Measurements from ENCODE around the gene MICALL2. TPM values are rescaled to one million over a fixed set of nuclear protein-coding genes. Genes with fewer than 3 reads are reported as not detected.

MICALL2 gene
- polyA plus RNA-seq, 1 of the 3 experiments (the other 2 are of a cell fraction) = 38.8 TPM

DNA sequence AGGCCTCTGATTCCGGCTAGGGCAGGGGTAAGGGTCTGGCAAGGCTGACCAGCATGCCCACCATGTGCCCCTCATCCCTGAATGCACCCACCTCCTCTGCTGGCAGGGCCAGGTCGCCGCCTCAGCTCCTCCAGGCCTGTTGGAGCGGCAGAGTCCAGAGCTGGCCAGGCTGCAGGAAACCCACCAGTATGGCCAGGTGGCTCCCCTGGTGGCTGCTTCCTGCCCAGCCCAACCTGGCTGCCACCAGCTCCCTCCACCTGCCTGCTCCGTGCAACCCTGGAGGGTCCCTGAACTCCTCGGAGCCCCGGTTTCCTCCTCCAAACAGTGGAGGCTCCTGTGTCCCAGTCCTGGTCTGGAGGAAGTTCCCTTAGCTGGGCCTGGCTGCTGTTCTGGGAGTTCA is 39.6 kb downstream of the MICALL2 start (continued):
- TF ChIP-seq REST (IDR thresholded peaks at IDR 0.05; ENCODE audit: low read depth, low read length) (no peak), POLR2AphosphoS5 (IDR thresholded peaks at IDR 0.05; ENCODE audit: low read depth, low read length) (no peak)

GRCh38 chr7:1419310-1419634 is 40.0 kb downstream of the MICALL2 start:
- Histone ChIP-seq H3K9ac (no peak overlapping the region), H3K4me3 (ENCODE audit: low read depth in 2 of 2, low read length in 1 of 2) (no peak overlapping the region), H3K27me3 (ENCODE audit: insufficient read depth) (peaks cover 81% of the 10 kb centered on the region), H2AFZ (ENCODE audit: low read depth) (no peak overlapping the region), H3F3A (replicated peaks; ENCODE audit: insufficient read depth) (peaks cover 12% of the 10 kb centered on the region), H3K4me2 (no peak overlapping the region), H3K27ac (ENCODE audit: low read depth in 2 of 2, low read length in 1 of 2) (no peak overlapping the region), H3K79me2 (ENCODE audit: insufficient read depth) (no peaks in the 10 kb centered on the region), H3K9me2 (no peaks in the 10 kb centered on the region), H3K36me3 (replicated peaks in 1 of 2; ENCODE audit: control insufficient read depth in 1 of 2, insufficient read depth in 2 of 2, low read length in 1 of 2) (no peaks in the 10 kb centered on the region), H3K9me3 (no peaks in the 10 kb centered on the region), H4K20me1 (ENCODE audit: insufficient read depth) (no peaks in the 10 kb centered on the region), H3K4me1 (ENCODE audit: control insufficient read depth in 1 of 2, insufficient read depth in 2 of 2, low read depth in 1 of 2, low read length in 1 of 2) (peaks cover 0 to 4% of the 10 kb centered on the region in 2 experiments; a peak in 2 of 4 replicates)
- no peak for TF ChIP-seq EP300 (IDR thresholded peaks at IDR 0.05; ENCODE audit: borderline replicate concordance in 1 of 2, low read depth in 1 of 2, low read length in 1 of 2)
- TF ChIP-seq GABPA (IDR thresholded peaks at IDR 0.05; ENCODE audit: low read depth) = no peak
- TF ChIP-seq CHD2 (IDR thresholded peaks at IDR 0.05; ENCODE audit: low read length, partially characterized antibody) = no peak
- TF ChIP-seq RCOR1 (IDR thresholded peaks at IDR 0.05; ENCODE audit: low read length) = no peak
- TF ChIP-seq NFIC (IDR thresholded peaks at IDR 0.05; ENCODE audit: borderline replicate concordance) = no peak
- TF ChIP-seq FOXM1 (IDR thresholded peaks at IDR 0.05; ENCODE audit: low read depth) = no peak
- TF ChIP-seq, protein P1, sequence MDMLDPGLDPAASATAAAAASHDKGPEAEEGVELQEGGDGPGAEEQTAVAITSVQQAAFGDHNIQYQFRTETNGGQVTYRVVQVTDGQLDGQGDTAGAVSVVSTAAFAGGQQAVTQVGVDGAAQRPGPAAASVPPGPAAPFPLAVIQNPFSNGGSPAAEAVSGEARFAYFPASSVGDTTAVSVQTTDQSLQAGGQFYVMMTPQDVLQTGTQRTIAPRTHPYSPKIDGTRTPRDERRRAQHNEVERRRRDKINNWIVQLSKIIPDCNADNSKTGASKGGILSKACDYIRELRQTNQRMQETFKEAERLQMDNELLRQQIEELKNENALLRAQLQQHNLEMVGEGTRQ (IDR thresholded peaks at IDR 0.05; ENCODE audit: borderline replicate concordance, low read depth, low read length) = no peak
- no peak for TF ChIP-seq JUND (IDR thresholded peaks at IDR 0.05)
- TF ChIP-seq, protein P2, sequence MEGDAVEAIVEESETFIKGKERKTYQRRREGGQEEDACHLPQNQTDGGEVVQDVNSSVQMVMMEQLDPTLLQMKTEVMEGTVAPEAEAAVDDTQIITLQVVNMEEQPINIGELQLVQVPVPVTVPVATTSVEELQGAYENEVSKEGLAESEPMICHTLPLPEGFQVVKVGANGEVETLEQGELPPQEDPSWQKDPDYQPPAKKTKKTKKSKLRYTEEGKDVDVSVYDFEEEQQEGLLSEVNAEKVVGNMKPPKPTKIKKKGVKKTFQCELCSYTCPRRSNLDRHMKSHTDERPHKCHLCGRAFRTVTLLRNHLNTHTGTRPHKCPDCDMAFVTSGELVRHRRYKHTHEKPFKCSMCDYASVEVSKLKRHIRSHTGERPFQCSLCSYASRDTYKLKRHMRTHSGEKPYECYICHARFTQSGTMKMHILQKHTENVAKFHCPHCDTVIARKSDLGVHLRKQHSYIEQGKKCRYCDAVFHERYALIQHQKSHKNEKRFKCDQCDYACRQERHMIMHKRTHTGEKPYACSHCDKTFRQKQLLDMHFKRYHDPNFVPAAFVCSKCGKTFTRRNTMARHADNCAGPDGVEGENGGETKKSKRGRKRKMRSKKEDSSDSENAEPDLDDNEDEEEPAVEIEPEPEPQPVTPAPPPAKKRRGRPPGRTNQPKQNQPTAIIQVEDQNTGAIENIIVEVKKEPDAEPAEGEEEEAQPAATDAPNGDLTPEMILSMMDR (IDR thresholded peaks at IDR 0.05) = no peak
- TF ChIP-seq GATA2 (CRISPR knock-in tag; IDR thresholded peaks at IDR 0.05) = no peak
- no peak for TF ChIP-seq FOSL2 (IDR thresholded peaks at IDR 0.05; ENCODE audit: borderline replicate concordance, low read depth)
- no peak for TF ChIP-seq POLR2AphosphoS5 (IDR thresholded peaks at IDR 0.05; ENCODE audit: low read depth, low read length)
- TF ChIP-seq RXRA (IDR thresholded peaks at IDR 0.05; ENCODE audit: borderline replicate concordance, low read depth) = no peak
- TF ChIP-seq EZH2phosphoT487 (IDR thresholded peaks at IDR 0.05; ENCODE audit: borderline replicate concordance, low read depth) = no peak
- ChIA-PET POLR2A (no interaction called here), CTCF (interaction anchor here (1.1 to 5.9 kb wide), 4 partner anchors 13 to 426 kb away, joined by 3 to 62 read pairs (median 7); no protein-coding TSS in a partner anchor)
- WGBS (ENCODE audit: low lambda C conversion rate) = 45% methylated on average over 10 of the region's 11 CpGs
- no peak for DNase-seq

Measured in SK-N-SH (cell line).